B cell (primary cell): ENCODE data around the gene PXMP4. TPM values are rescaled to one million over a fixed set of nuclear protein-coding genes. Genes with fewer than 3 reads are reported as not detected.

ENCODE experiments used
- ATAC-seq: fragments of 200-7000 bp; cut with Tn5 transposase; one replicate; pipeline ENCODE4 v1.10.0; 2021; ENCODE audit warnings: low read depth, mild to moderate bottlenecking, moderate number of reproducible peaks, moderate library complexity
- CTCF ChIA-PET: fragments of 350-600 bp; sonication (Branson Sonifier 250); formaldehyde crosslinking; loops from one replicate; lab custom pipeline; 2021; ENCODE audit warnings: antibody characterized with exemption, inconsistent platforms; lab: Charles Lee
- POLR2A ChIA-PET: fragments of 350-600 bp; sonication (Branson Sonifier 250); formaldehyde crosslinking; loops from one replicate; lab custom pipeline; 2021; ENCODE audit warnings: antibody characterized with exemption; lab: Charles Lee
- DNase-seq: peaks from one replicate; pipeline ENCODE4 v3.0.0; 2013
- H2AFZ ChIP-seq: 2 replicates; pipeline ENCODE4 v1.6.1; 2012; ENCODE audit warnings: mild to moderate bottlenecking, low read depth, low read length; ENCODE audit not compliant: insufficient read depth, poor library complexity, severe bottlenecking
- H3K27ac ChIP-seq, 2 donors: 1 replicate in 1 of 2; 2 replicates in 1 of 2; pipeline ENCODE4 v1.5.1; 2012 to 2013; ENCODE audit warnings: low read length in 2 of 2, mild to moderate bottlenecking in 2 of 2, moderate library complexity in 1 of 2
- H3K27me3 ChIP-seq, 4 experiments: fragments of 200-600 bp in 1 of 4; sonication (generic) in 1 of 4; replicated peaks in 1 of 4; 1 replicate in 2 of 4; 2 replicates in 2 of 4; pipeline versions ENCODE4 v1.6.1 to v1.7.0; 2013 to 2016; ENCODE audit warnings: low read length in 3 of 4, mild to moderate bottlenecking in 2 of 4, mixed read lengths in 1 of 4, moderate library complexity in 1 of 4; ENCODE audit not compliant: insufficient read depth in 4 of 4, control insufficient read depth in 3 of 4; ENCODE audit errors: control extremely low read depth in 1 of 4
- H3K36me3 ChIP-seq, 2 experiments: replicated peaks in 1 of 2; 1 replicate in 1 of 2; 2 replicates in 1 of 2; pipeline versions ENCODE4 v1.6.1 to v1.7.1; 2013; ENCODE audit warnings: low read length in 1 of 2; ENCODE audit not compliant: insufficient read depth in 2 of 2, control insufficient read depth in 1 of 2; ENCODE audit errors: control extremely low read depth in 1 of 2, extremely low read depth in 1 of 2
- H3K4me1 ChIP-seq, 2 donors: fragments of 200-600 bp in 1 of 2; sonication (generic) in 1 of 2; 1 replicate in 1 of 2; 2 replicates in 1 of 2; pipeline versions ENCODE4 v1.5.1 to v1.6.1; 2013 to 2017; ENCODE audit warnings: low read length in 2 of 2; ENCODE audit not compliant: control insufficient read depth in 2 of 2, insufficient read depth in 2 of 2
- H3K4me2 ChIP-seq: replicated peaks from 2 replicates; pipeline ENCODE3; 2012; ENCODE audit warnings: mild to moderate bottlenecking, low read depth, low read length; ENCODE audit not compliant: poor library complexity, severe bottlenecking
- H3K4me3 ChIP-seq, 5 experiments: fragments of 200-600 bp in 1 of 5; sonication (generic) in 1 of 5; 1 replicate in 3 of 5; 2 replicates in 2 of 5; pipeline versions ENCODE4 v1.5.1 to v1.7.0; 2011 to 2016; ENCODE audit warnings: low read length in 4 of 5, mild to moderate bottlenecking in 4 of 5, low read depth in 2 of 5, control low read depth in 1 of 5, moderate library complexity in 1 of 5; ENCODE audit not compliant: insufficient read depth in 1 of 5; ENCODE audit errors: control extremely low read depth in 1 of 5, extremely low read depth in 1 of 5
- H3K79me2 ChIP-seq: fragments of 200-600 bp; sonication (generic); one replicate; pipeline ENCODE4 v1.6.0; 2016; ENCODE audit warnings: low read length; ENCODE audit not compliant: control insufficient read depth, insufficient read depth
- H3K9ac ChIP-seq: fragments of 200-600 bp; sonication (generic); 2 replicates; pipeline ENCODE4 v1.6.1; 2017; ENCODE audit warnings: mild to moderate bottlenecking, low read length, moderate library complexity
- H3K9me3 ChIP-seq, 3 donors: one replicate each; pipeline versions ENCODE4 v1.6.1 to v1.7.1; 2013; ENCODE audit warnings: low read length in 2 of 3; ENCODE audit not compliant: control insufficient read depth in 2 of 3, insufficient read depth in 1 of 3; ENCODE audit errors: control extremely low read depth in 1 of 3
- H4K20me1 ChIP-seq: 2 replicates; pipeline ENCODE4 v1.6.0; 2012; ENCODE audit warnings: mild to moderate bottlenecking, low read length; ENCODE audit not compliant: insufficient read depth, control insufficient read depth, poor library complexity, severe bottlenecking
- H3K27ac Mint-ChIP-seq: one replicate; pipeline ENCODE4 v1.8.0; 2021; ENCODE audit warnings: mixed read lengths
- H3K27me3 Mint-ChIP-seq: one replicate; pipeline ENCODE4 v1.8.0; 2021; ENCODE audit warnings: mixed read lengths
- H3K4me1 Mint-ChIP-seq: one replicate; pipeline ENCODE4 v1.8.0; 2021; ENCODE audit warnings: mixed read lengths
- H3K4me3 Mint-ChIP-seq: one replicate; pipeline ENCODE4 v1.8.0; 2021; ENCODE audit warnings: mixed read lengths
- H3K9me3 Mint-ChIP-seq: one replicate; pipeline ENCODE4 v1.8.0; 2022; ENCODE audit warnings: mixed read lengths; ENCODE audit not compliant: insufficient read depth
- EZH2 ChIP-seq: IDR thresholded peaks from 2 replicates; pipeline ENCODE4 v1.6.1; 2012; ENCODE audit warnings: borderline replicate concordance, low read depth, mild to moderate bottlenecking, moderate library complexity, low read length; ENCODE audit not compliant: insufficient read depth, poor library complexity, severe bottlenecking
- WGBS: methylation state at CpG from one replicate; pipeline ENCODE4 v1.1.5; 2013; ENCODE audit warnings: missing lambda C conversion rate; ENCODE audit not compliant: insufficient coverage; 5-methylcytosine and 5-hydroxymethylcytosine counted together
- intact Hi-C: fragments of 100-400 bp; cut with micrococcal nuclease; formaldehyde crosslinking; loops from one replicate; pipeline ENCODE4 v1.10.0; 2022
- polyA plus RNA-seq: library from polyadenylated mRNA; depleted of rRNA; stranded (reverse); fragments of >200 nt; gene quantifications from 2 replicates; pipeline ENCODE4 v1.2.3, GENCODE V29; 2012
- total RNA-seq, 2 donors: library from RNA; stranded (reverse); fragments of 120-200 nt in 1 of 2; gene quantifications; 1 replicate in 1 of 2; 2 replicates in 1 of 2; pipeline versions ENCODE4 v1.2.3 to v1.2.4, GENCODE V29; 2013 to 2022
- TF ChIP-seq, protein P1 (sequence below): fragments of 200-600 bp; IDR thresholded peaks from one replicate; pipeline ENCODE4 v1.8.0; 2022; ENCODE audit warnings: antibody characterized with exemption, mild to moderate bottlenecking

PXMP4 gene
- total and polyA plus RNA-seq, 2 donors (not counting 1 experiment from before 2014, with no cell fraction given): 5.0 to 6.6 TPM

DNA sequence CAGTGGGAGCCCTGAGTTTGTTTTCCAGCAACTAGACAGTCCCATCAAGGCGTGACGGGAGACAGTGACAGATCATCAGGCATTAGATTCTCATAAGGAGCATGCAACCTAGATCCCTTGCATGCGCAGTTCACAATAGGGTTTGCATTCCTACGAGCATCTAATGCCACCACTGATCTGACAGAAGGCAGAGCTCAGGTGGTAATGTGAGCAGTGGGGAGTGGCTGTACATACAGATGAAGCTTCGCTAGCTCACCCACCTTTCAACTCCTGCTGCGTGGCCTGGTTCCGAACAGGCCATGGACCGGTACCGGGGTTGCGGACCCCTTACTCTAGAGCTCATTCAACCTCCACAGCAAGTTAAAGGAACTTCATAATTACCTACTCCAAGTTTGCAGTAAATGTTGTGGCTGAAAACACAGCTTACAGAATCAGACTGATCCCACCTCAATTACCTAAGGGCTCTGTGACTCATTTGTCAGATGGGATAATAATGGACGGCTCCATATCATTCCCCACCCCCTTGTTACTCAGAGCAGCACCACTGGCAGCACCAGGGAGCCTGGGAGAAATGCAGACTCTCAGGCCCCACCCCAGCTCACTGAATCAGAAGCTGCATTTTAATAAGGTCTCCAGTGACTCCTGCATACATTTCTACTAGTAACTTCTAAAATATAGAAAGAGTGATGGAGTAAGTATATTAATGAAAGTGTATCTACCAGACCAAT, 15.7 kb downstream of the PXMP4 start:
- no peak overlapping the region for H3K4me2 ChIP-seq
- no peak overlapping the region for H3K9ac ChIP-seq
- H4K20me1 ChIP-seq: no peaks in the 10 kb centered on the region
- H2AFZ ChIP-seq: no peak overlapping the region
- ATAC-seq: no peak
- no peaks in the 10 kb centered on the region for H3K9me3 Mint-ChIP-seq
- no peak for DNase-seq
- H3K4me3 ChIP-seq: no peak overlapping the region
- no peaks in the 10 kb centered on the region for H3K79me2 ChIP-seq
- 100% methylated on average over 2 of the region's 11 CpGs for WGBS
- no peak overlapping the region for H3K27ac ChIP-seq
- H3K27me3 ChIP-seq: no peaks in the 10 kb centered on the region
- no peak for TF ChIP-seq EZH2
- TF ChIP-seq, protein P1, sequence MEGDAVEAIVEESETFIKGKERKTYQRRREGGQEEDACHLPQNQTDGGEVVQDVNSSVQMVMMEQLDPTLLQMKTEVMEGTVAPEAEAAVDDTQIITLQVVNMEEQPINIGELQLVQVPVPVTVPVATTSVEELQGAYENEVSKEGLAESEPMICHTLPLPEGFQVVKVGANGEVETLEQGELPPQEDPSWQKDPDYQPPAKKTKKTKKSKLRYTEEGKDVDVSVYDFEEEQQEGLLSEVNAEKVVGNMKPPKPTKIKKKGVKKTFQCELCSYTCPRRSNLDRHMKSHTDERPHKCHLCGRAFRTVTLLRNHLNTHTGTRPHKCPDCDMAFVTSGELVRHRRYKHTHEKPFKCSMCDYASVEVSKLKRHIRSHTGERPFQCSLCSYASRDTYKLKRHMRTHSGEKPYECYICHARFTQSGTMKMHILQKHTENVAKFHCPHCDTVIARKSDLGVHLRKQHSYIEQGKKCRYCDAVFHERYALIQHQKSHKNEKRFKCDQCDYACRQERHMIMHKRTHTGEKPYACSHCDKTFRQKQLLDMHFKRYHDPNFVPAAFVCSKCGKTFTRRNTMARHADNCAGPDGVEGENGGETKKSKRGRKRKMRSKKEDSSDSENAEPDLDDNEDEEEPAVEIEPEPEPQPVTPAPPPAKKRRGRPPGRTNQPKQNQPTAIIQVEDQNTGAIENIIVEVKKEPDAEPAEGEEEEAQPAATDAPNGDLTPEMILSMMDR: no peak
- peaks cover 0 to 15% of the 10 kb centered on the region in 2 experiments for H3K36me3 ChIP-seq
- intact Hi-C loops: no loop called here
- H3K4me1 ChIP-seq: no peaks in the 10 kb centered on the region
- ChIA-PET POLR2A (no interaction called here), CTCF (no interaction called here)
- H3K4me1 Mint-ChIP-seq: no peaks in the 10 kb centered on the region
- H3K9me3 ChIP-seq: peaks cover 0 to 8% (median 0%) of the 10 kb centered on the region in 3 donors
- H3K27ac Mint-ChIP-seq: no peak overlapping the region
- no peak overlapping the region for H3K4me3 Mint-ChIP-seq
- no peaks in the 10 kb centered on the region for H3K27me3 Mint-ChIP-seq

DNA sequence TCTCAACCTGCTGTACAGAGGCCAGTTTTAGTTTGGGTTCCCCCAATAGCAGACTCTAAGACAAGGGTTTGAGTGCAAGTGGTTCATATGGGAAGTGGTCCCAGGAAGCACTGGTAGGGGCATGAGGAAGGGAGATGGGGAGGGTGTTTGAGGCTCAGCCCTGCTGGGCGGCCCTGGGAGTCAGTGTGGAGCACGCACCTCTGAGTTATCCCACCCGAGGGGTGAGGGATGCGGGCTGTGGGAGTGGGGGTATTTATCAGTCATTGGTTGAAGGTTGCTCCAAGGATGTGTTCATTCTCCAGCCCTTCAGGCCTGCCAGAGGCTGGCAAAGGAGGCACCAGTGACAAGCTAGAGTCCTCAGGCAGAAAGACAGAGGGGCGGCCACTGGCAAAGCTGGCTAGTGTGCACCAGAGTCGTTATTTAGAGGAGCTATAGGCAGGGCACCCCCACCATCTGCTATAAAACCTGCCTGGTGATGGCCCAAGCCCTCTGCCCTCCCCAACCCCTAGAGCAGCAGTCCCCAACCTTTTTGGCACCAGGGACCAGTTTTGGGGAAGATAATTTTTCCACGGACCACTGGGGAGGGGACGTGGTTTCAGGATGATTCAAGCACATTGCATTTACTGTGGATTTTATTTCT, 16.5 kb downstream of the PXMP4 start:
- no peaks in the 10 kb centered on the region for H3K4me1 Mint-ChIP-seq
- TF ChIP-seq, protein P1: no peak
- no peak for TF ChIP-seq EZH2
- WGBS: 98% methylated on average over 6 of the region's 8 CpGs
- no peaks in the 10 kb centered on the region for H3K9me3 Mint-ChIP-seq
- ATAC-seq (no peak), DNase-seq (no peak)
- no peaks in the 10 kb centered on the region for H3K27me3 ChIP-seq
- H3K36me3 ChIP-seq: peaks cover 0 to 15% of the 10 kb centered on the region in 2 experiments
- H3K79me2 ChIP-seq: no peaks in the 10 kb centered on the region
- H3K4me2 ChIP-seq: no peak overlapping the region
- H3K4me3 Mint-ChIP-seq: no peak overlapping the region
- H3K27ac Mint-ChIP-seq: no peak overlapping the region
- H2AFZ ChIP-seq: no peak overlapping the region
- no peaks in the 10 kb centered on the region for H3K27me3 Mint-ChIP-seq
- no peak overlapping the region for H3K4me3 ChIP-seq
- H3K9me3 ChIP-seq: peaks cover 0 to 12% (median 0%) of the 10 kb centered on the region in 3 donors
- intact Hi-C loops: no loop called here
- ChIA-PET POLR2A (no interaction called here), CTCF (no interaction called here)
- no peaks in the 10 kb centered on the region for H3K4me1 ChIP-seq
- no peak overlapping the region for H3K9ac ChIP-seq
- H4K20me1 ChIP-seq: no peaks in the 10 kb centered on the region
- no peak overlapping the region for H3K27ac ChIP-seq
